Effector memory CD4-positive, alpha-beta T cell (primary cell): ENCODE measurements around the gene HDGF.

Experiments
- DNase-seq, 3 donors: peaks; one replicate each; pipeline ENCODE4 v3.0.0-alpha.2; 2020
- H3K27ac ChIP-seq: 2 replicates; pipeline ENCODE4 v1.7.0; 2013; ENCODE audit warnings: mild to moderate bottlenecking, low read length, moderate library complexity; ENCODE audit not compliant: insufficient read depth, poor library complexity, severe bottlenecking
- H3K27me3 ChIP-seq: replicated peaks from 2 replicates; pipeline ENCODE4 v1.7.0; 2013; ENCODE audit warnings: mild to moderate bottlenecking, low read length; ENCODE audit not compliant: insufficient read depth, control insufficient read depth, poor library complexity, severe bottlenecking
- H3K36me3 ChIP-seq: 2 replicates; pipeline ENCODE4 v1.7.0; 2013; ENCODE audit warnings: mild to moderate bottlenecking, low read length, moderate library complexity; ENCODE audit not compliant: control insufficient read depth, insufficient read depth
- H3K4me1 ChIP-seq: 2 replicates; pipeline ENCODE4 v1.7.0; 2013; ENCODE audit warnings: low read length, mild to moderate bottlenecking; ENCODE audit not compliant: control insufficient read depth, insufficient read depth, poor library complexity, severe bottlenecking
- H3K4me3 ChIP-seq: 2 replicates; pipeline ENCODE4 v1.7.0; 2013; ENCODE audit warnings: low read length, low read depth, mild to moderate bottlenecking; ENCODE audit not compliant: insufficient read depth, poor library complexity, severe bottlenecking
- H3K9me3 ChIP-seq: 2 replicates; pipeline ENCODE4 v1.7.0; 2013; ENCODE audit warnings: mild to moderate bottlenecking, low read length, moderate library complexity; ENCODE audit not compliant: control insufficient read depth
- total RNA-seq, 3 donors: gene quantifications; one replicate each; lab custom pipeline; 2026; lab: John Stamatoyannopoulos, UW

Gene HDGF
- 80.0 to 107 (median 89.6) reads per million in 3 donors for total RNA-seq

- Histone ChIP-seq H3K36me3 (no peaks in the 10 kb centered on the region), H3K27ac (peak within 1 kb of the TSS; percentile 87), H3K4me1 (peaks cover 51% of the 10 kb centered on the region), H3K4me3 (peak within 1 kb of the TSS; percentile 95), H3K9me3 (no peaks in the 10 kb centered on the region), H3K27me3 (no peaks in the 10 kb centered on the region)
- DNase-seq: no peak
These were observed at the start of gene HDGF for GRCh38 chr1:156751451-156751756. Gene HDGF, minus strand, starts transcription at chr1:156751675. Its CDS starts 246 bp downstream, at chr1:156751429.

GRCh38 chr1:156797212-156797871 is 45.9 kb upstream of the HDGF start:
- DNase-seq: peak; percentile 27 to 45 (median 27)
- H3K9me3 ChIP-seq: no peaks in the 10 kb centered on the region
- no peak overlapping the region for H3K27ac ChIP-seq
- no peaks in the 10 kb centered on the region for H3K27me3 ChIP-seq
- peaks cover 15% of the 10 kb centered on the region for H3K4me1 ChIP-seq
- H3K4me3 ChIP-seq: no peak overlapping the region
- peaks cover 70% of the 10 kb centered on the region for H3K36me3 ChIP-seq

GRCh38 chr1:156796340-156797097 is 45.0 kb upstream of the HDGF start:
- no peak for DNase-seq
- no peak overlapping the region for H3K4me3 ChIP-seq
- H3K27ac ChIP-seq: no peak overlapping the region
- peaks cover 77% of the 10 kb centered on the region for H3K36me3 ChIP-seq
- H3K27me3 ChIP-seq: no peaks in the 10 kb centered on the region
- peaks cover 13% of the 10 kb centered on the region for H3K4me1 ChIP-seq
- H3K9me3 ChIP-seq: no peaks in the 10 kb centered on the region

- H3K4me1 ChIP-seq: peaks cover 5% of the 10 kb centered on the region
- no peaks in the 10 kb centered on the region for H3K9me3 ChIP-seq
- DNase-seq: no peak
- no peak overlapping the region for H3K27ac ChIP-seq
- H3K36me3 ChIP-seq: peaks cover 82% of the 10 kb centered on the region
- no peaks in the 10 kb centered on the region for H3K27me3 ChIP-seq
- H3K4me3 ChIP-seq: no peak overlapping the region
These were observed 44.3 kb upstream of the HDGF start for GRCh38 chr1:156795787-156796186.

GRCh38 chr1:156795374-156795733 is 43.9 kb upstream of the HDGF start:
- Histone ChIP-seq H3K9me3 (no peaks in the 10 kb centered on the region), H3K36me3 (peaks cover 79% of the 10 kb centered on the region), H3K4me3 (no peak overlapping the region), H3K4me1 (peaks cover under 1% of the 10 kb centered on the region), H3K27me3 (no peaks in the 10 kb centered on the region), H3K27ac (no peak overlapping the region)
- DNase-seq: no peak

GRCh38 chr1:156794506-156795373 is 43.3 kb upstream of the HDGF start:
- H3K27me3 ChIP-seq: no peaks in the 10 kb centered on the region
- DNase-seq: no peak
- no peaks in the 10 kb centered on the region for H3K9me3 ChIP-seq
- H3K27ac ChIP-seq: no peak overlapping the region
- no peaks in the 10 kb centered on the region for H3K4me1 ChIP-seq
- peaks cover 76% of the 10 kb centered on the region for H3K36me3 ChIP-seq
- H3K4me3 ChIP-seq: no peak overlapping the region

GRCh38 chr1:156789621-156790318 is 38.3 kb upstream of the HDGF start:
- H3K4me3 ChIP-seq: no peak overlapping the region
- no peaks in the 10 kb centered on the region for H3K9me3 ChIP-seq
- no peaks in the 10 kb centered on the region for H3K27me3 ChIP-seq
- peaks cover 63% of the 10 kb centered on the region for H3K36me3 ChIP-seq
- no peak for DNase-seq
- H3K4me1 ChIP-seq: no peaks in the 10 kb centered on the region
- H3K27ac ChIP-seq: no peak overlapping the region

GRCh38 chr1:156788136-156788535 is 36.7 kb upstream of the HDGF start:
- Histone ChIP-seq H3K4me3 (no peak overlapping the region), H3K27ac (no peak overlapping the region), H3K4me1 (no peaks in the 10 kb centered on the region), H3K36me3 (peaks cover 58% of the 10 kb centered on the region), H3K9me3 (no peaks in the 10 kb centered on the region), H3K27me3 (no peaks in the 10 kb centered on the region)
- no peak for DNase-seq

GRCh38 chr1:156786640-156787039 is 35.2 kb upstream of the HDGF start:
- DNase-seq: no peak
- Histone ChIP-seq H3K4me1 (no peaks in the 10 kb centered on the region), H3K27ac (no peak overlapping the region), H3K9me3 (no peaks in the 10 kb centered on the region), H3K4me3 (no peak overlapping the region), H3K27me3 (no peaks in the 10 kb centered on the region), H3K36me3 (peaks cover 54% of the 10 kb centered on the region)
